ENCODE data around the gene ACTR10. TPM values are rescaled to one million over a fixed set of nuclear protein-coding genes. Genes with fewer than 3 reads are reported as not detected.

The ACTR10 gene
- total and polyA plus RNA-seq, 2 donors (not counting 1 experiment from before 2014, with no cell fraction given), result 28.7 to 40.6 TPM

GRCh38 chr14:58239244-58240195 lies 39.6 kb downstream of the ACTR10 start:
- WGBS (ENCODE audit: insufficient coverage), result 2% methylated on average over 11 of the region's 23 CpGs
- CTCF ChIA-PET, result interaction anchor here (1.0 kb wide), 1 partner anchor 12 kb away, joined by 4 read pairs; no protein-coding TSS in a partner anchor

More at GRCh38 chr14:58239244-58240195, 39.6 kb downstream of the ACTR10 start:
- Histone ChIP-seq H3K36me3 (replicated peaks in 1 of 2; ENCODE audit: control extremely low read depth in 1 of 2, control insufficient read depth in 1 of 2, extremely low read depth in 1 of 2, insufficient read depth in 2 of 2, low read length in 1 of 2) (no peaks in the 10 kb centered on the region), H2AFZ (ENCODE audit: insufficient read depth, low read depth, low read length, poor library complexity, severe bottlenecking) (peak overlapping the region; percentile 86), H3K4me3 (ENCODE audit: control extremely low read depth in 1 of 5, extremely low read depth in 1 of 5, insufficient read depth in 1 of 5, low read depth in 2 of 5, low read length in 4 of 5) (peak overlapping the region; percentile 56 to 99 (median 92)), H3K4me1 (ENCODE audit: control insufficient read depth in 2 of 2, insufficient read depth in 2 of 2, low read length in 2 of 2) (peaks cover 3 to 15% of the 10 kb centered on the region in 2 donors), H3K27ac (ENCODE audit: low read length in 2 of 2) (peak overlapping the region; percentile 51 to 88), H3K9me3 (ENCODE audit: control extremely low read depth in 1 of 3, control insufficient read depth in 2 of 3, insufficient read depth in 1 of 3, low read length in 2 of 3) (no peaks in the 10 kb centered on the region), H3K79me2 (ENCODE audit: control insufficient read depth, insufficient read depth, low read length) (no peaks in the 10 kb centered on the region), H3K9ac (ENCODE audit: low read length) (peak overlapping the region; percentile 90), H3K4me2 (replicated peaks; ENCODE audit: low read depth, low read length, poor library complexity, severe bottlenecking) (peak overlapping the region; percentile 95), H3K27me3 (replicated peaks in 1 of 4; ENCODE audit: control extremely low read depth in 1 of 4, control insufficient read depth in 3 of 4, insufficient read depth in 4 of 4, low read length in 3 of 4) (no peaks in the 10 kb centered on the region), H4K20me1 (ENCODE audit: control insufficient read depth, insufficient read depth, low read length, poor library complexity, severe bottlenecking) (no peaks in the 10 kb centered on the region)
- no peak overlapping the region for H3K27ac Mint-ChIP-seq
- ATAC-seq (ENCODE audit: low read depth), result peak; percentile 19
- POLR2A ChIA-PET, result no interaction called here
- no peaks in the 10 kb centered on the region for H3K9me3 Mint-ChIP-seq (ENCODE audit: insufficient read depth)
- H3K4me3 Mint-ChIP-seq, result no peak overlapping the region
- intact Hi-C loops (cut with micrococcal nuclease), result loop anchor here (1.0 kb wide), 3 partner anchors 40 to 188 kb away; partner anchors contain the start of genes KIAA0586, TIMM9 and TOMM20L
- TF ChIP-seq EZH2 (IDR thresholded peaks at IDR 0.05; ENCODE audit: borderline replicate concordance, insufficient read depth, low read depth, low read length, poor library complexity, severe bottlenecking), result no peak
- TF ChIP-seq CTCF (IDR thresholded peaks at IDR 0.05), result no peak
- peaks cover 22% of the 10 kb centered on the region for H3K4me1 Mint-ChIP-seq
- no peaks in the 10 kb centered on the region for H3K27me3 Mint-ChIP-seq
- peak; percentile 90 for DNase-seq

All from B cell (primary cell).